Skin epidermis (tissue), 12 donors: ENCODE measurements around the gene LRFN3.
A peak's percentile ranks its signal among the peaks of the same experiment; 100 is the strongest.

ENCODE experiments used
- H3K27ac ChIP-seq, 21 experiments: fragments of 200-600 bp; sonication (generic) in 11 of 21; one replicate each; pipeline ENCODE4 v1.5.0; 2020; ENCODE audit warnings: mild to moderate bottlenecking in 3 of 21, inconsistent platforms in 2 of 21, moderate library complexity in 2 of 21
- H3K4me3 ChIP-seq, 7 experiments: fragments of 200-600 bp; sonication (generic) in 2 of 7; one replicate each; pipeline ENCODE4 v1.5.0; 2020; ENCODE audit warnings: inconsistent platforms in 2 of 7, mild to moderate bottlenecking in 2 of 7, moderate library complexity in 1 of 7

LRFN3 gene

GRCh38 chr19:35991731-35992450, 55.7 kb downstream of the LRFN3 start:
- no peak overlapping the region for H3K27ac ChIP-seq

GRCh38 chr19:35992907-35993765, 57.0 kb downstream of the LRFN3 start:
- Histone ChIP-seq H3K4me3 (no peak overlapping the region), H3K27ac (peak overlapping the region in 1 of 21 experiments; percentile 41)

More at GRCh38 chr19:35991731-35992450, 55.7 kb downstream of the LRFN3 start:
- H3K4me3 ChIP-seq, result no peak overlapping the region

- Histone ChIP-seq H3K4me3 (peak overlapping the region; percentile 75 to 98 (median 85)), H3K27ac (peak overlapping the region in 14 of 21 experiments; percentile 79 to 94 (median 86))
These were observed 57.9 kb downstream of the LRFN3 start for GRCh38 chr19:35993923-35994598.
